Keratinocyte (primary cell): ENCODE data around the gene CLEC12A. TPM values are rescaled to one million over a fixed set of nuclear protein-coding genes. Genes with fewer than 3 reads are reported as not detected.
"Not testable (repeated sequence)": the region's sequence is repeated elsewhere in the genome, so short reads cannot be mapped to it uniquely, and the experiment has no call there.

Experiments
- DNase-seq: peaks from one replicate; pipeline ENCODE4 v3.0.0-alpha.2; 2011; ENCODE audit warnings: low read depth, missing footprints, low spot score
- FAIRE-seq: peaks from 2 replicates; lab custom pipeline; 2011; peaks lifted over from hg19 to GRCh38; lab: Jason Lieb, UNC
- H2AFZ ChIP-seq: 2 replicates; pipeline ENCODE4 v1.6.0; 2012; ENCODE audit warnings: low read length, control low read depth, inconsistent platforms; ENCODE audit not compliant: control insufficient read depth
- H3K27ac ChIP-seq: 2 replicates; pipeline ENCODE4 v1.5.1; 2011; ENCODE audit warnings: low read length; ENCODE audit not compliant: control insufficient read depth, insufficient read depth
- H3K27me3 ChIP-seq: 3 replicates; pipeline ENCODE4 v1.6.0; 2011; ENCODE audit warnings: low read length; ENCODE audit not compliant: control insufficient read depth, insufficient read depth; ENCODE audit errors: extremely low read depth
- H3K36me3 ChIP-seq, 2 experiments: 2 replicates in 1 of 2; 3 replicates in 1 of 2; pipeline ENCODE4 v1.5.1; 2011; ENCODE audit warnings: low read length in 2 of 2, mild to moderate bottlenecking in 1 of 2; ENCODE audit not compliant: control insufficient read depth in 2 of 2, insufficient read depth in 2 of 2; ENCODE audit errors: extremely low read depth in 1 of 2
- H3K4me1 ChIP-seq: 3 replicates; pipeline ENCODE4 v1.5.1; 2011; ENCODE audit warnings: low read length; ENCODE audit not compliant: control insufficient read depth, insufficient read depth; ENCODE audit errors: extremely low read depth
- H3K4me2 ChIP-seq: 3 replicates; pipeline ENCODE4 v1.6.0; 2011; ENCODE audit warnings: low read depth, low read length; ENCODE audit not compliant: control insufficient read depth, insufficient read depth; ENCODE audit errors: extremely low read depth
- H3K4me3 ChIP-seq, 3 experiments: fragments of 200-600 bp in 1 of 3; sonication (generic) in 1 of 3; 2 replicates in 2 of 3; 3 replicates in 1 of 3; pipeline ENCODE4 v1.5.1; 2011 to 2016; ENCODE audit warnings: low read length in 3 of 3, mild to moderate bottlenecking in 3 of 3, control low read depth in 2 of 3, inconsistent platforms in 1 of 3, low read depth in 1 of 3, mixed read lengths in 1 of 3, mixed run types in 1 of 3, moderate library complexity in 1 of 3; ENCODE audit not compliant: control insufficient read depth in 2 of 3, insufficient read depth in 2 of 3; ENCODE audit errors: extremely low read depth in 1 of 3
- H3K79me2 ChIP-seq: 2 replicates; pipeline ENCODE4 v1.6.0; 2012; ENCODE audit warnings: low read length; ENCODE audit not compliant: control insufficient read depth, insufficient read depth
- H3K9ac ChIP-seq: 3 replicates; pipeline ENCODE4 v1.6.0; 2011; ENCODE audit warnings: low read length; ENCODE audit not compliant: control insufficient read depth, insufficient read depth; ENCODE audit errors: extremely low read depth
- H3K9me1 ChIP-seq: 3 replicates; pipeline ENCODE4 v1.6.0; 2011; ENCODE audit warnings: low read length; ENCODE audit not compliant: control insufficient read depth, insufficient read depth; ENCODE audit errors: extremely low read depth
- H3K9me3 ChIP-seq: 2 replicates; pipeline ENCODE4 v1.5.1; 2012; ENCODE audit warnings: low read depth, low read length; ENCODE audit not compliant: control insufficient read depth
- H4K20me1 ChIP-seq: 3 replicates; pipeline ENCODE4 v1.6.0; 2011; ENCODE audit warnings: low read length; ENCODE audit not compliant: control insufficient read depth, insufficient read depth; ENCODE audit errors: extremely low read depth
- EZH2 ChIP-seq: IDR thresholded peaks from one replicate; pipeline ENCODE4 v1.6.1; 2012; ENCODE audit warnings: inconsistent platforms, mild to moderate bottlenecking, low read length, moderate library complexity
- dilution Hi-C: fragments of 300-500 bp; cut with MboI; formaldehyde crosslinking; loops from one replicate; pipeline ENCODE4 v1.7.0; 2020; ENCODE audit warnings: low sequenced_read_pairs; ENCODE audit not compliant: extremely low pct_ligation_motif_present
- polyA plus RNA-seq, 5 experiments: library from polyadenylated mRNA; depleted of rRNA in 3 of 5; stranded (reverse) in 3 of 5; stranded (forward) in 1 of 5; unstranded in 1 of 5; fragments of >200 nt; gene quantifications; 1 replicate in 1 of 5; 2 replicates in 3 of 5; 3 replicates in 1 of 5; pipeline versions ENCODE4 v1.2.1 to v1.2.3, GENCODE V29; 2011 to 2012; ENCODE audit warnings: missing spikeins in 2 of 5, low read depth in 1 of 5, low replicate concordance in 1 of 5
- TF ChIP-seq, protein P1 (sequence below), 3 experiments: IDR thresholded peaks in 1 of 3; conservative IDR thresholded peaks in 1 of 3; optimal IDR thresholded peaks in 1 of 3; 2 replicates in 2 of 3; 3 replicates in 1 of 3; pipeline versions ENCODE3 to v1.5.1; 2011; ENCODE audit warnings: low read length in 3 of 3, mild to moderate bottlenecking in 3 of 3, moderate library complexity in 2 of 3, control low read depth in 1 of 3, inconsistent platforms in 1 of 3; ENCODE audit not compliant: insufficient read depth in 2 of 3; ENCODE audit errors: extremely low read depth in 1 of 3

The CLEC12A gene
- polyA plus RNA-seq, 1 donor (not counting 4 experiments of a cell fraction or from before 2014, with no cell fraction given), result not detected

DNA sequence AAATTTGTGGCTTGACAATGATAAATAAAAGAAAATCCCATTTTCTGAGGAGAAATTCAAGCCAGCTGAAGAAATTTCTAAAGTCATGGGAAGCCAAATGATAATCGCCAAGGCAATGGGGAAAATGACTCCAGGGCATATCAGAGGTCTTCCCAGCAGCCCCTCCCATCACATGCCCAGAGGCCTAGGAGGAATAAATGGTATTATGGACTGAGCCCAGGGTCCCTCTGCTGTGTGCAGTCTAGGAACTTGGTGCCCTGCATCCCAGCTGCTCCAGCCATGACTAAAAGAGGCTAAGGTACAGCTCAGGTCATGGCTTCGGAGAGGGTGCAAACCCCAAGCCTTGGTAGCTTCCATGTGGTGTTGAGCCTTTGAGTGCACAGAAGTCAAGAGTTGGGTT is 4.4 kb downstream of the CLEC12A start:
- Histone ChIP-seq H3K27me3 (no peaks in the 10 kb centered on the region), H3K9ac (no peak overlapping the region), H3K9me1 (no peaks in the 10 kb centered on the region), H3K27ac (no peak overlapping the region), H3K36me3 (no peaks in the 10 kb centered on the region), H4K20me1 (no peaks in the 10 kb centered on the region), H3K79me2 (no peaks in the 10 kb centered on the region), H3K4me1 (no peaks in the 10 kb centered on the region), H3K4me2 (no peak overlapping the region), H2AFZ (no peak overlapping the region), H3K9me3 (no peaks in the 10 kb centered on the region), H3K4me3 (no peak overlapping the region)
- dilution Hi-C loops, result no loop called here
- DNase-seq (no peak), FAIRE-seq (no peak)
- TF ChIP-seq, protein P1, sequence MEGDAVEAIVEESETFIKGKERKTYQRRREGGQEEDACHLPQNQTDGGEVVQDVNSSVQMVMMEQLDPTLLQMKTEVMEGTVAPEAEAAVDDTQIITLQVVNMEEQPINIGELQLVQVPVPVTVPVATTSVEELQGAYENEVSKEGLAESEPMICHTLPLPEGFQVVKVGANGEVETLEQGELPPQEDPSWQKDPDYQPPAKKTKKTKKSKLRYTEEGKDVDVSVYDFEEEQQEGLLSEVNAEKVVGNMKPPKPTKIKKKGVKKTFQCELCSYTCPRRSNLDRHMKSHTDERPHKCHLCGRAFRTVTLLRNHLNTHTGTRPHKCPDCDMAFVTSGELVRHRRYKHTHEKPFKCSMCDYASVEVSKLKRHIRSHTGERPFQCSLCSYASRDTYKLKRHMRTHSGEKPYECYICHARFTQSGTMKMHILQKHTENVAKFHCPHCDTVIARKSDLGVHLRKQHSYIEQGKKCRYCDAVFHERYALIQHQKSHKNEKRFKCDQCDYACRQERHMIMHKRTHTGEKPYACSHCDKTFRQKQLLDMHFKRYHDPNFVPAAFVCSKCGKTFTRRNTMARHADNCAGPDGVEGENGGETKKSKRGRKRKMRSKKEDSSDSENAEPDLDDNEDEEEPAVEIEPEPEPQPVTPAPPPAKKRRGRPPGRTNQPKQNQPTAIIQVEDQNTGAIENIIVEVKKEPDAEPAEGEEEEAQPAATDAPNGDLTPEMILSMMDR (optimal IDR thresholded peaks at IDR 0.05 in 1 of 3, IDR thresholded peaks at IDR 0.05 in 1 of 3, conservative IDR thresholded peaks at IDR 0.05 in 1 of 3; ENCODE audit: extremely low read depth in 1 of 3, insufficient read depth in 2 of 3, low read length in 3 of 3), result no peak

DNA sequence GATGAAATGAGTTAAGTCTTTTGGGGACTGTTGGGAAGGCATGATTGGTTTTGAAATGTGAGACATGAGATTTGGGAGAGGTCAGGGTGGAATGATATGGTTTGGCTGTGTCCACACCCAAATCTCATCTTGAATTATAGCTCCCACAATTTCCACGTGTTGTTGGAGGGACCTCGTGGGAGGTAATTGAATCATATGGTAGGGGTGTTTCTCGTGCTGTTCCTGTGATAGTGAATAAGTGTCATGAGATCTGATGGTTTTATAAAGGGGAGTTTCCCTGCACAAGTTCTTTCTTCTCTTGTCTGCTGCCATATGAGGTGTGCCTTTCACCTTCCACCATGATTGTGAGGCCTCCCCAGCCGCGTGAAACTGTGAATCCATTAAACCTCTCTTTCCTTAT is 5.4 kb downstream of the CLEC12A start:
- H3K27me3 ChIP-seq, H3K4me2 ChIP-seq, dilution Hi-C loops, H2AFZ ChIP-seq, DNase-seq, H3K9me3 ChIP-seq, H3K9me1 ChIP-seq, FAIRE-seq, H3K4me1 ChIP-seq, H3K9ac ChIP-seq, H3K4me3 ChIP-seq, H3K79me2 ChIP-seq, H3K27ac ChIP-seq, H4K20me1 ChIP-seq, H3K36me3 ChIP-seq: not testable (repeated sequence)

DNA sequence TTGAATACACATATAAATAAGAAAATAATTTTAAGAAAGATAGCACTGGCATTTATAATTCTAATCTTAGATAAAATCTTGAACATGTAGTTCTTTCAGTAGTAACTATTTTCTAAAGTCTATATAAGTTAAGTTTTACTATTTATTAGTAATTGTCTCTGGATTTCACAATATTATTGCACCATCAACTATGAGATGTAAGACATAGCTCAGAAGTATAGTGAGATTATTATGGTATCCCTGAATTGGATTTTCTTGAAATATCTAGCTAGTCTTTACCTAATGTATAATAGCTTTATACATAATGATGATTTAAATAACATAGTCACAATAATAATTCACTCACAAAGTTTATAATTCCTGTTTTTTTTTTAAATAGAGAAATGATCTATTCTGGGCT is 6.7 kb downstream of the CLEC12A start:
- Histone ChIP-seq H4K20me1 (no peaks in the 10 kb centered on the region), H3K27ac (no peak overlapping the region), H3K79me2 (no peaks in the 10 kb centered on the region), H3K4me2 (no peak overlapping the region), H3K9me3 (no peaks in the 10 kb centered on the region), H3K4me3 (no peak overlapping the region), H3K9me1 (no peaks in the 10 kb centered on the region), H2AFZ (no peak overlapping the region), H3K27me3 (no peaks in the 10 kb centered on the region), H3K9ac (no peak overlapping the region), H3K4me1 (no peaks in the 10 kb centered on the region), H3K36me3 (no peaks in the 10 kb centered on the region)
- FAIRE-seq (no peak), DNase-seq (no peak)
- dilution Hi-C loops, result no loop called here
- no peak for TF ChIP-seq EZH2
- TF ChIP-seq, protein P1 (optimal IDR thresholded peaks at IDR 0.05 in 1 of 3, IDR thresholded peaks at IDR 0.05 in 1 of 3, conservative IDR thresholded peaks at IDR 0.05 in 1 of 3; ENCODE audit: extremely low read depth in 1 of 3, insufficient read depth in 2 of 3, low read length in 3 of 3), result no peak
